HUES6 (cell line): Measurements from ENCODE around the gene B3GALNT1.

Source experiments
- H3K27ac ChIP-seq: 2 replicates; pipeline ENCODE4 v1.7.0; 2013; ENCODE audit warnings: low read depth, mild to moderate bottlenecking, low read length, inconsistent platforms
- H3K27me3 ChIP-seq: 2 replicates; pipeline ENCODE4 v1.6.1; 2013; ENCODE audit warnings: low read length; ENCODE audit not compliant: control insufficient read depth, insufficient read depth
- H3K36me3 ChIP-seq: 2 replicates; pipeline ENCODE4 v1.6.1; 2013; ENCODE audit warnings: low read length; ENCODE audit not compliant: control insufficient read depth, insufficient read depth
- H3K4me1 ChIP-seq: 2 replicates; pipeline ENCODE4 v1.6.1; 2013; ENCODE audit warnings: low read length; ENCODE audit not compliant: control insufficient read depth, insufficient read depth
- H3K4me3 ChIP-seq: 2 replicates; pipeline ENCODE4 v1.5.1; 2013; ENCODE audit warnings: low read depth, low read length
- H3K9ac ChIP-seq: one replicate; pipeline ENCODE4 v1.6.1; 2013; ENCODE audit warnings: mild to moderate bottlenecking, low read length
- H3K9me3 ChIP-seq: 2 replicates; pipeline ENCODE4 v1.6.1; 2013; ENCODE audit warnings: low read depth, low read length; ENCODE audit not compliant: control insufficient read depth, insufficient read depth

The B3GALNT1 gene

DNA sequence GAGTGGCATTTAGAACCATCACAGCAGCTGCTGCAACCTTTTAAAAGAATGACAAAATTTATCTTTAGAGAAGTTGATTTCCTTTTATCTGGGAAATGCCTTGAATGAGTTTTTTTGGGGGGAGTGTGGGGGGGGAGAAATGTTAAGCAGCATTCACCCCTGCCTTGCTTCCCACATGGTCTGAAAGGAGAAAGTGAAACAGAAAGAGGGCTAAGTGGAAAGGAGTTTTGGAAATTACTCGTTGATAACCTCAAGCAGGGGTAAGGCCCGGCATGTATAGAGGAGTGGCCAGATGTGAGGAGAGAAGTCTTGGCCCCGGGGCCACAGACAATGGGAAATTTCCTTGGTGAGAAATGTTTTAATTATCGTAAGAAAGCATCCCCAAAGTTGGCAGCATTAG, 23.5 kb downstream of the B3GALNT1 start:
- H3K27ac ChIP-seq: no peak overlapping the region
- no peaks in the 10 kb centered on the region for H3K4me1 ChIP-seq
- H3K36me3 ChIP-seq: no peaks in the 10 kb centered on the region

GRCh38 chr3:161073181-161073580, 32.0 kb downstream of the B3GALNT1 start:
- Histone ChIP-seq H3K27me3 (no peaks in the 10 kb centered on the region), H3K9me3 (no peaks in the 10 kb centered on the region), H3K9ac (no peak overlapping the region), H3K27ac (no peak overlapping the region), H3K4me1 (peaks cover 3% of the 10 kb centered on the region; the same call in 1 of the 2 replicates), H3K4me3 (no peak overlapping the region), H3K36me3 (no peaks in the 10 kb centered on the region)

More for the DNA sequence above, 23.5 kb downstream of the B3GALNT1 start:
- Histone ChIP-seq H3K9ac (no peak overlapping the region), H3K4me3 (no peak overlapping the region), H3K27me3 (no peaks in the 10 kb centered on the region), H3K9me3 (no peaks in the 10 kb centered on the region)

- Histone ChIP-seq H3K4me1 (peaks cover 3% of the 10 kb centered on the region; the same call in 1 of the 2 replicates), H3K36me3 (no peaks in the 10 kb centered on the region)
These were observed 32.4 kb downstream of the B3GALNT1 start for GRCh38 chr3:161072751-161073150.

GRCh38 chr3:161072211-161072621, 32.9 kb downstream of the B3GALNT1 start:
- H3K9me3 ChIP-seq: no peaks in the 10 kb centered on the region
- H3K36me3 ChIP-seq: no peaks in the 10 kb centered on the region
- no peak overlapping the region for H3K27ac ChIP-seq
- H3K4me3 ChIP-seq: no peak overlapping the region
- no peaks in the 10 kb centered on the region for H3K27me3 ChIP-seq
- no peak overlapping the region for H3K9ac ChIP-seq
- H3K4me1 ChIP-seq: peaks cover 3% of the 10 kb centered on the region; the same call in 1 of the 2 replicates

More at GRCh38 chr3:161072751-161073150, 32.4 kb downstream of the B3GALNT1 start:
- Histone ChIP-seq H3K27me3 (no peaks in the 10 kb centered on the region), H3K4me3 (no peak overlapping the region), H3K9me3 (no peaks in the 10 kb centered on the region), H3K9ac (no peak overlapping the region), H3K27ac (no peak overlapping the region)

DNA sequence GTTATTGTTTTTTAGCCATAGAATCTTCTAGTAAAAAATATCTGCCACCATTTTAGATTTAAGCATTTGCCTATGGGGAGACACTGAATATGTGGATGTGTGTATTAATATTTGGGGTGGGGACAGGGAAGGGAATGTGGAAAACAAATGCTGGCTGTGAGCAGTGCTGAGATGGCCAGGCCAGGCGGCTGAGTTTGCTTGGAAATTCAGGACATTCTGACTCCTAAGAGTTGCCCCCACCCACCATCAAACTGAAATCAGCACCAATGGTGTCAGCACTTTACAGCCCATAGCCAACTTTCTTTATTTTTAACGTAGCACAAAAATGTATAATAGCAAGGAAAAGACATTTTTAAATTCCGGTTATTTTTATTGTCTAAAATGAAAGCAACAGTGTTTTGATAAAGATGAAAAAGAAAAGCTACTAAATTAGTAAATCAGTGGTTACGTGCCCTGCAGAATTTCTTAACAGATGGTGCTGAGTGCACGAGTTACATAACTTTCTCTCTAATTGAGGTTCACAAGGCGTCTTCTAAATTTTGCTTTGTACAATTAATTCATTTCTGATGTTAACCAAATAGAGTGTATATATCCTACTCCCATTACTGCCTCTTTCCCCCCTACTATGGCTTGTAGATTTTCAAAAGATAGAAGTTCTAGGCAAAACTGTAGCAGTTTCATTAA, 34.0 kb downstream of the B3GALNT1 start:
- Histone ChIP-seq H3K4me1 (peaks cover 3% of the 10 kb centered on the region; the same call in 1 of the 2 replicates), H3K4me3 (no peak overlapping the region), H3K27ac (no peak overlapping the region), H3K36me3 (no peaks in the 10 kb centered on the region), H3K9me3 (no peaks in the 10 kb centered on the region), H3K9ac (no peak overlapping the region), H3K27me3 (no peaks in the 10 kb centered on the region)

GRCh38 chr3:161070252-161070930, 34.8 kb downstream of the B3GALNT1 start:
- Histone ChIP-seq H3K36me3 (no peaks in the 10 kb centered on the region), H3K4me1 (peaks cover 3% of the 10 kb centered on the region; the same call in 1 of the 2 replicates), H3K9me3 (no peaks in the 10 kb centered on the region), H3K4me3 (no peak overlapping the region), H3K27ac (no peak overlapping the region), H3K27me3 (no peaks in the 10 kb centered on the region), H3K9ac (no peak overlapping the region)

- no peak overlapping the region for H3K27ac ChIP-seq
- no peaks in the 10 kb centered on the region for H3K36me3 ChIP-seq
- peaks cover 3% of the 10 kb centered on the region; the same call in 1 of the 2 replicates for H3K4me1 ChIP-seq
- H3K9ac ChIP-seq: no peak overlapping the region
- H3K27me3 ChIP-seq: no peaks in the 10 kb centered on the region
- no peaks in the 10 kb centered on the region for H3K9me3 ChIP-seq
- no peak overlapping the region for H3K4me3 ChIP-seq
These were observed 35.5 kb downstream of the B3GALNT1 start for GRCh38 chr3:161069511-161070251.

DNA sequence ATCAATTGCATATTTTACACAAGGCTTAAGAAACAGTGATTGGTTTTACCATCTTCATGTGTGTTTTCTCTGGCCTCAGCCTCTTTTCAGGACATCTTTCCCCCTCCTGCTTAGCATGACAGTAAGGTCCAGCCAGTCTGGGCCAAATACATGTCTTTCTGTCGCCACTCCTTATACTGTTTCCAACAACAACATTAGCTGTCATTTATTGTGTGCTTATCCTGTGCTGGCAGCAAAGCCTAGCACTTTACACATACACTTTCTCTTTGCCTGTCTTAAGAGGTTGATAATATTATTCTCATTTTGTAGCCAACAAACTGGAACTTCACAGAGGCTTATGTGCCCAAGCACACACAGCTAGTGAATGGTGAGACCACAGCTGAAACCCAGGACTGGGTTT, 37.8 kb downstream of the B3GALNT1 start:
- Histone ChIP-seq H3K9ac (no peak overlapping the region), H3K36me3 (no peaks in the 10 kb centered on the region), H3K4me1 (peaks cover 3% of the 10 kb centered on the region; the same call in 1 of the 2 replicates), H3K9me3 (no peaks in the 10 kb centered on the region), H3K27me3 (no peaks in the 10 kb centered on the region), H3K4me3 (no peak overlapping the region), H3K27ac (no peak overlapping the region)

DNA sequence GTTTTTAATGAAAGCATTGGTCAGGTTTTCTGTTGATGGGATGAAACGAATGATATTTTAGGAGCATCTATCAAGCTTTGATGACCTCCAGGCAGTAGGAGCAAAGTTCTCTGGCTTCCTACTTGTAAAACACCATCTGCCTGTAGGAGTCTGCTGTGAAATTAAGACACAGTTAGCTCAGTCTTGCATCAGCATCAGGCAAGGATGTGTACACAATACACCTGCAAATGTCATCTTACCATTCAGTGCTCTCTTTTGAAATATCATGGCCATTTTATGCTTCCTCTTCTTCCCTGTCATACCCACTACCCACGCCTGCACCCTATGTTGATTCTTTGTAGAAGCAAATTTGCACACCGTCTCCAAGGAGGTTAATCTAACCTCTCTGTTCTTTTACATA, 38.2 kb downstream of the B3GALNT1 start:
- no peaks in the 10 kb centered on the region for H3K27me3 ChIP-seq
- H3K9ac ChIP-seq: no peak overlapping the region
- no peak overlapping the region for H3K27ac ChIP-seq
- H3K4me1 ChIP-seq: peaks cover 3% of the 10 kb centered on the region; the same call in 1 of the 2 replicates
- no peaks in the 10 kb centered on the region for H3K9me3 ChIP-seq
- H3K36me3 ChIP-seq: no peaks in the 10 kb centered on the region
- H3K4me3 ChIP-seq: no peak overlapping the region

- Histone ChIP-seq H3K27ac (no peak overlapping the region), H3K9ac (no peak overlapping the region), H3K27me3 (no peaks in the 10 kb centered on the region), H3K4me1 (no peaks in the 10 kb centered on the region), H3K9me3 (no peaks in the 10 kb centered on the region), H3K4me3 (no peak overlapping the region), H3K36me3 (no peaks in the 10 kb centered on the region)
These were observed 40.7 kb downstream of the B3GALNT1 start for GRCh38 chr3:161064413-161064812.
